AG20443 (cell line): Measurements from ENCODE around the gene GPR52.

Experiments used
- DNase-seq: peaks from one replicate; pipeline ENCODE4 v3.0.0; 2012; ENCODE audit warnings: low spot score, mixed read lengths

Gene GPR52

GRCh38 chr1:174469052-174469451 is 21.3 kb downstream of the GPR52 start:
- DNase-seq = no peak

- DNase-seq = no peak
Measured at GRCh38 chr1:174469687-174470086, 21.9 kb downstream of the GPR52 start.

GRCh38 chr1:174479281-174479680 is 31.5 kb downstream of the GPR52 start:
- DNase-seq = no peak

- no peak for DNase-seq
Measured at GRCh38 chr1:174480324-174480723, 32.6 kb downstream of the GPR52 start.

DNA sequence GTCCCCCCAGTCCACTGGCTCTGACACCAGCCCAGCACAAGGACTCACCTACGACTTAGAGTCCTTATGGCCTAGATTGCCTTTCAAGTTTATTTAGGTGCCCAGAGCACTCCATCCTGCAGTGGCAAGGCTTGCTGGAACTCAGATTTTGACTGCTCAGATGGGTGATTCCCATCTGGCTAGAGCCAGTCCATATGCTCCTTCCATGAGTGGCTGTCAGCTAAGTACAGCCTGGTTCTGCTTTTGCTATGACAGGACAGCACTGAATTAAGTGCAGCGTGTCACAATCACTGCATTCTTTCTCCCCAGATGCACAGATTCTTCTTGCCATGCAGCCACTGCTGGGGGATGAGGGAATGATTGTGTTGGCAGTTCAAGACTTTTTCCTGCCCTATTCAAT is 43.8 kb downstream of the GPR52 start:
- no peak for DNase-seq

DNA sequence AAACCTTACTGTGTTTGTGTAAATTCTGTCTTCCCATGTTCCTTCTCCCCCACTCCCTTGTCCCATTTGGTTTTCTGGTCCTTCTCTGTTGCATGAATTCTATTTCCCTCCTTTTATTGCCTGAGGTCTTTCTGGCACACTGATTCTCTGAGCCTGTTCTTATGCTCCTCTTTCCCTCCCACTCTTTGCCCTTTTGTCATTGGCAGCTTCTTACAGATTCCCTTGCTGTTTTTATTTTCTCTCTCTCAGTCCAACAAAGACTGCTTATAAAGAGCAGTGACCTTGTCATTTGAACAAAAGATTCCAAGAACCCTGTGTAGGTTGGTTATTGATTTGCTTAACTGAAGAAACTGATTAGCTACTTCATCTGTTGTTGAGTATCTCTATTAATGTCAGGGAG is 49.7 kb downstream of the GPR52 start:
- DNase-seq = no peak
